ENCODE measurements around the gene BTN2A1. TPM values are rescaled to one million over a fixed set of nuclear protein-coding genes. Genes with fewer than 3 reads are reported as not detected.

BTN2A1 gene
- total RNA-seq, 1 experiment from 2014 or later = 11.2 TPM

GRCh38 chr6:26478100-26478984 lies 20.6 kb downstream of the BTN2A1 start:
- TF ChIP-seq REST (IDR thresholded peaks at IDR 0.05; ENCODE audit: low read depth) = no peak
- Histone ChIP-seq H3K27me3 (ENCODE audit: insufficient read depth, low read length) (no peaks in the 10 kb centered on the region), H3K4me2 (ENCODE audit: low read length) (no peak overlapping the region), H3K36me3 (ENCODE audit: control insufficient read depth in 1 of 2, insufficient read depth in 2 of 2, low read length in 2 of 2) (no peaks in the 10 kb centered on the region), H3K9me3 (ENCODE audit: control insufficient read depth in 1 of 2, insufficient read depth in 1 of 2, low read depth in 1 of 2, low read length in 2 of 2) (peaks cover 0 to 3% of the 10 kb centered on the region in 2 experiments; a peak in 1 of 4 replicates), H3K27ac (ENCODE audit: low read depth, low read length) (no peak overlapping the region), H3K9me2 (ENCODE audit: insufficient read depth) (no peaks in the 10 kb centered on the region), H3K9ac (ENCODE audit: low read length) (no peak overlapping the region), H4K20me1 (ENCODE audit: insufficient read depth) (no peaks in the 10 kb centered on the region), H2AFZ (ENCODE audit: low read depth, low read length, poor library complexity, severe bottlenecking) (no peak overlapping the region), H3K79me2 (ENCODE audit: insufficient read depth, low read length) (no peaks in the 10 kb centered on the region), H3K4me1 (ENCODE audit: control insufficient read depth in 1 of 2, insufficient read depth in 2 of 2, low read length in 2 of 2) (peaks cover 15 to 24% of the 10 kb centered on the region in 2 experiments), H3K4me3 (replicated peaks in 1 of 2; ENCODE audit: low read depth in 1 of 2, low read length in 2 of 2) (no peak overlapping the region)
- BruUV-seq (replicated peaks) = no TSS peak
- intact Hi-C loops (cut with micrococcal nuclease) = no loop called here
- CTCF ChIA-PET = no interaction called here
- no peak for ATAC-seq
- DNase-seq (ENCODE audit: low read depth, low spot score) = no peak
- RAD21 ChIA-PET (ENCODE audit: low non-redundant PET in 1 of 2, low total read pairs in 2 of 2, uncharacterized antibody in 2 of 2, unreplicated experiment in 2 of 2) = no interaction called here
- POLR2A ChIA-PET = no interaction called here

- ATAC-seq = no peak
- Histone ChIP-seq H3K4me1 (ENCODE audit: control insufficient read depth in 1 of 2, insufficient read depth in 2 of 2, low read length in 2 of 2) (peaks cover 15 to 20% of the 10 kb centered on the region in 2 experiments), H3K9me3 (ENCODE audit: control insufficient read depth in 1 of 2, insufficient read depth in 1 of 2, low read depth in 1 of 2, low read length in 2 of 2) (peaks cover 0 to 3% of the 10 kb centered on the region in 2 experiments; a peak in 1 of 4 replicates), H3K79me2 (ENCODE audit: insufficient read depth, low read length) (no peaks in the 10 kb centered on the region), H3K4me2 (ENCODE audit: low read length) (no peak overlapping the region), H3K36me3 (ENCODE audit: control insufficient read depth in 1 of 2, insufficient read depth in 2 of 2, low read length in 2 of 2) (no peaks in the 10 kb centered on the region), H3K27ac (ENCODE audit: low read depth, low read length) (no peak overlapping the region), H2AFZ (ENCODE audit: low read depth, low read length, poor library complexity, severe bottlenecking) (no peak overlapping the region), H3K9me2 (ENCODE audit: insufficient read depth) (no peaks in the 10 kb centered on the region), H3K27me3 (ENCODE audit: insufficient read depth, low read length) (no peaks in the 10 kb centered on the region), H3K9ac (ENCODE audit: low read length) (no peak overlapping the region), H3K4me3 (replicated peaks in 1 of 2; ENCODE audit: low read depth in 1 of 2, low read length in 2 of 2) (no peak overlapping the region), H4K20me1 (ENCODE audit: insufficient read depth) (no peaks in the 10 kb centered on the region)
- intact Hi-C loops (cut with micrococcal nuclease) = no loop called here
- ChIA-PET POLR2A (no interaction called here), RAD21 (ENCODE audit: low non-redundant PET in 1 of 2, low total read pairs in 2 of 2, uncharacterized antibody in 2 of 2, unreplicated experiment in 2 of 2) (no interaction called here), CTCF (no interaction called here)
- BruUV-seq (replicated peaks) = no TSS peak
- no peak for DNase-seq (ENCODE audit: low read depth, low spot score)
- TF ChIP-seq SIN3A (IDR thresholded peaks at IDR 0.05; ENCODE audit: low read depth) = no peak
- no peak for TF ChIP-seq TCF7L2 (IDR thresholded peaks at IDR 0.05; ENCODE audit: borderline replicate concordance, extremely low read depth, insufficient read depth, insufficient read length)
These were observed 21.2 kb downstream of the BTN2A1 start for GRCh38 chr6:26478985-26479278.
